ENCODE measurements around the gene KCNRG. TPM values are rescaled to one million over a fixed set of nuclear protein-coding genes. Genes with fewer than 3 reads are reported as not detected.
"Not testable (repeated sequence)": the region's sequence is repeated elsewhere in the genome, so short reads cannot be mapped to it uniquely, and the experiment has no call there.

The KCNRG gene
- total and polyA plus RNA-seq, 7 donors = 0.42 to 3.4 (median 2.5) TPM; not detected in 4

DNA sequence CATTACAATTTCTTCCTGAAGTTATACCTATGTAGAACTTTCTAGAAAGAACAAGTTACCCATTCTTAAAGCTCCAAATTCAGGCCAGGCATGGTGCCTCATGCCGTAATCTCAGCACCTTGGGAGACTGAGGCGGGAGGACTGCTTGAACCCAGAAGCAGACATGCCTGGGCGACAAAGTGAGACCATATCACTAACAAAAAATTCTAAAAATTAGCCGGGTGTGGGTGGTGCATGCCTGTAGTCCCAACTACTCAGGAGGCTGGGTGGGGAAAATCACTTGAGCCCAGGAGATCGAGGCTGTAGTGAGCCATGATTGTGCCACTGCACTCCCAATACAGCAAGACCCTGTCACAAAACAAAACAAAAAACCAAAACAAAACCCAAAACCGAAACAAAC lies 23.0 kb downstream of the KCNRG start:
- TF ChIP-seq, protein P1, sequence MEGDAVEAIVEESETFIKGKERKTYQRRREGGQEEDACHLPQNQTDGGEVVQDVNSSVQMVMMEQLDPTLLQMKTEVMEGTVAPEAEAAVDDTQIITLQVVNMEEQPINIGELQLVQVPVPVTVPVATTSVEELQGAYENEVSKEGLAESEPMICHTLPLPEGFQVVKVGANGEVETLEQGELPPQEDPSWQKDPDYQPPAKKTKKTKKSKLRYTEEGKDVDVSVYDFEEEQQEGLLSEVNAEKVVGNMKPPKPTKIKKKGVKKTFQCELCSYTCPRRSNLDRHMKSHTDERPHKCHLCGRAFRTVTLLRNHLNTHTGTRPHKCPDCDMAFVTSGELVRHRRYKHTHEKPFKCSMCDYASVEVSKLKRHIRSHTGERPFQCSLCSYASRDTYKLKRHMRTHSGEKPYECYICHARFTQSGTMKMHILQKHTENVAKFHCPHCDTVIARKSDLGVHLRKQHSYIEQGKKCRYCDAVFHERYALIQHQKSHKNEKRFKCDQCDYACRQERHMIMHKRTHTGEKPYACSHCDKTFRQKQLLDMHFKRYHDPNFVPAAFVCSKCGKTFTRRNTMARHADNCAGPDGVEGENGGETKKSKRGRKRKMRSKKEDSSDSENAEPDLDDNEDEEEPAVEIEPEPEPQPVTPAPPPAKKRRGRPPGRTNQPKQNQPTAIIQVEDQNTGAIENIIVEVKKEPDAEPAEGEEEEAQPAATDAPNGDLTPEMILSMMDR (IDR thresholded peaks at IDR 0.05) = no peak
- TF ChIP-seq POLR2AphosphoS5 (IDR thresholded peaks at IDR 0.05) (no peak), EP300 (IDR thresholded peaks at IDR 0.05) (no peak), POLR2A (IDR thresholded peaks at IDR 0.05) (no peak)
- intact Hi-C loops (cut with DNase I) = no loop called here
- 98 to 100% methylated on average over 6 of the region's 6 CpGs for WGBS, 2 donors

DNA sequence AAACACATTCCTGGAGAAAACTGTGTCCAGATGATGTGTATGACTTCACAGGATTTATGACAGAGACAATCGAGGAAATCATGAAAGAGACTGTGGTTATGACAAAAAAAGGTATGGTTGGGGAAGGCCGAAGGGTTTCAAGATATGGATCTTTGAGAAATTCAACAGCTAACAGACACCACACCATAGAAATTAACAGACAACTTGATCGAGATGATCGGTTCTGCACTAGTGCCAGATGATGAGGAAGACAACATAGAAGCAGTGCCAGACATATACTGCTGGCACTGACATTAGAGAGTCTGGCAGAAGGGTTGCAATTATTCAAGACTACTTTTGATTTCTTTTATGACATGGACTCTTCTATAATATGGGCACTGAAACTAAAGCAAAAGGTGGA lies 37.2 kb downstream of the KCNRG start:
- H3K9me3 ChIP-seq = no peaks in the 10 kb centered on the region
- H3K36me3 ChIP-seq = no peaks in the 10 kb centered on the region
- no peaks in the 10 kb centered on the region for H3K4me1 ChIP-seq
- TF ChIP-seq POLR2A (IDR thresholded peaks at IDR 0.05) (no peak), POLR2AphosphoS5 (IDR thresholded peaks at IDR 0.05) (no peak), EP300 (IDR thresholded peaks at IDR 0.05) (no peak)
- TF ChIP-seq, protein P1 (IDR thresholded peaks at IDR 0.05) = no peak
- 84 to 91% methylated on average over 4 of the region's 4 CpGs for WGBS, 2 donors
- no peaks in the 10 kb centered on the region for H3K27me3 ChIP-seq
- no peak overlapping the region for H3K4me3 ChIP-seq
- no peak for DNase-seq
- no peak overlapping the region for H3K27ac ChIP-seq
- intact Hi-C loops (cut with DNase I) = no loop called here

More for the DNA sequence above, 23.0 kb downstream of the KCNRG start:
- Histone ChIP-seq H3K9me3 (no peaks in the 10 kb centered on the region), H3K27me3 (no peaks in the 10 kb centered on the region), H3K27ac (no peak overlapping the region), H3K4me3 (no peak overlapping the region), H3K36me3 (peaks cover 0 to 3% (median 0%) of the 10 kb centered on the region in 4 donors), H3K4me1 (no peaks in the 10 kb centered on the region)
- DNase-seq = no peak

DNA sequence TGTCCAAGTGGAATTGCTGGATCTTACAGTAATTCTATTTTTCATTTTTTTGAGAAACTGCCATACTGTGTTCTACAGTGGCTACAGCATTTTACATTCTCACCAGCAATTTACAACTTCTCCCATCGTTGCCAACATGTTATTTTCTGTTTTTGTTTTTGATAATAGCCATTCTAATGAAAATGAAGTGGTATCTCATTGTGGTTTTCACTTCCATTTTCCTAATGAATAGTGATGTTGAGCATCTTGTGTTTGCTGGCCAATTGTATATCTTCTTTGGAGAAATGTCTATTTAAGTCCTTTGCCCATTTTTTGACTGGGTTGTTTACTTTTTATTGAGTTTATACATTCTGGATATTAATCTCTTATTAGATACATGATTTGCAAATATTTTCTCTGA lies 38.6 kb downstream of the KCNRG start:
- WGBS, 2 donors = 72 to 86% methylated on average over 1 of the region's 1 CpG
- no peaks in the 10 kb centered on the region for H3K36me3 ChIP-seq
- TF ChIP-seq, protein P1 (IDR thresholded peaks at IDR 0.05) = no peak
- TF ChIP-seq POLR2A (IDR thresholded peaks at IDR 0.05) (no peak), POLR2AphosphoS5 (IDR thresholded peaks at IDR 0.05) (no peak), EP300 (IDR thresholded peaks at IDR 0.05) (no peak)
- DNase-seq = no peak
- no peaks in the 10 kb centered on the region for H3K9me3 ChIP-seq
- intact Hi-C loops (cut with DNase I) = no loop called here
- no peak overlapping the region for H3K27ac ChIP-seq
- H3K27me3 ChIP-seq = no peaks in the 10 kb centered on the region
- H3K4me3 ChIP-seq = no peak overlapping the region
- no peaks in the 10 kb centered on the region for H3K4me1 ChIP-seq

DNA sequence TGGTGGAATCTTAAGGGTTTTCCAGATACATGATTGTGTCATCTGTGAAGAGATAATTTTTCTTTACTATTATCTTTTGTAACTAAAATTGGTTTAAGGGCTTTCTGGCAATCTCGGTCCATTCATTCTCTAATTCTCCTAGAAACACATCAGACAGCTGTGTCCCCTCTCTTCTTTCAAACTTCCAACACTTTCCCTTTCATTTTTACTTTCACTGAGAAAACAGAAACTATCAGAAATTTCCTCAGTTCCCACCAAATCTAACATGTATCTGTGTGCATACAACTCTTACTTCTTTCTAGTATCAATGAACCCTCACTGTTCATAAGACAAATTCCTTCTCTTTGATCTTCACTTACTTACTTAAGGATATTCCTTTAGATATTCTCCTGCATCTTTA lies 40.2 kb downstream of the KCNRG start:
- Histone ChIP-seq H3K9me3 (no peaks in the 10 kb centered on the region), H3K4me3 (no peak overlapping the region), H3K27ac (no peak overlapping the region), H3K36me3 (peaks cover 0 to 2% (median 0%) of the 10 kb centered on the region in 4 donors), H3K27me3 (no peaks in the 10 kb centered on the region), H3K4me1 (no peaks in the 10 kb centered on the region)
- DNase-seq = no peak
- WGBS, 2 donors = 55 to 74% methylated on average over 1 of the region's 1 CpG
- intact Hi-C loops (cut with DNase I) = no loop called here
- TF ChIP-seq POLR2A (IDR thresholded peaks at IDR 0.05) (no peak), EP300 (IDR thresholded peaks at IDR 0.05) (no peak), POLR2AphosphoS5 (IDR thresholded peaks at IDR 0.05) (no peak)
- TF ChIP-seq, protein P1 (IDR thresholded peaks at IDR 0.05) = no peak

DNA sequence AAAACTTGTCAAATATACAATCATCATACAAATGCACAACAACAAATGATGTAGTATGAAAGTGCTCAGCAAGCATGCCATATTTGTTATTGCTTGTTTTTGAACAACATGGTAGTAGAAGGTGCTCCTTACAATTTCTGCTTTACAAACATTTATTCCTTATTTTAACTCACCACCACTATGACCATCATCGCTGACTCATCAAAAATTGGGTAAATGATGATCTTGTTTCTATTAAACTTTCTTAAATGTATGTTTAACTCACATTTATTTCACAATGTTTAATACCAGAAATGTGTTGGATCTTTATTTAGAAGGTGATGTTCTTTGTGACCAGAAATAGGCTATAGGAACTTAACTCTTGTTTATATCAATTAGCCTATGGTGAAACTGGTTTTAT lies 45.5 kb downstream of the KCNRG start:
- Histone ChIP-seq H3K4me1 (no peaks in the 10 kb centered on the region), H3K4me3 (no peak overlapping the region), H3K27me3 (no peaks in the 10 kb centered on the region), H3K36me3 (peaks cover 0 to 5% (median 0%) of the 10 kb centered on the region in 4 donors), H3K27ac (no peak overlapping the region), H3K9me3 (no peaks in the 10 kb centered on the region)
- intact Hi-C loops (cut with DNase I) = no loop called here
- DNase-seq = no peak
- 95 to 99% methylated on average over 1 of the region's 1 CpG for WGBS, 2 donors
- no peak for TF ChIP-seq POLR2A (IDR thresholded peaks at IDR 0.05)
- no peak for TF ChIP-seq EP300 (IDR thresholded peaks at IDR 0.05)
- TF ChIP-seq POLR2AphosphoS5 (IDR thresholded peaks at IDR 0.05) = no peak
- TF ChIP-seq, protein P1 (IDR thresholded peaks at IDR 0.05) = no peak

DNA sequence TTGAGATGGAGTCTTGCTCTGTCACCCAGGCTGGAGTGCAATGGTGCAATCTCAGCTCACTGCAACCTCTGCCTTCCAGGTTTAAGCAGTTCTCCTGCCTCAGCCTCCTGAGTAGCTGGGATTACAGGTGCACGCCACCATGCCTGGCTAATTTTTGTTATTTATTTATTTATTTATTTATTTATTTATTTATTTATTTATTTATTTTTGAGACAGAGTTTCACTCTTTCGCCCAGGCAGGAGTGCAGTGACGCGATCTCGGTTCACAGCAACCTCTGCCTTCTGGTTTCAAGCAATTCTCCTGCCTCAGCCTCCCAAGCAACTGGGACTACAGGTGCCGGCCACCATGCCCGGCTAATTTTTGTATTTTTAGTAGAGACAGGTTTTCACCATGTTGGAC lies 47.1 kb downstream of the KCNRG start:
- H3K27ac ChIP-seq; H3K4me3 ChIP-seq; intact Hi-C loops (cut with DNase I); DNase-seq; H3K27me3 ChIP-seq; H3K4me1 ChIP-seq; H3K9me3 ChIP-seq: not testable (repeated sequence)
- peaks cover 0 to 16% (median 0%) of the 10 kb centered on the region in 4 donors for H3K36me3 ChIP-seq
- WGBS, 2 donors = 98% methylated on average over 7 of the region's 7 CpGs

Data from sigmoid colon (tissue), 7 donors.